Measurements from ENCODE around the gene NCAM2.

Gene NCAM2

GRCh38 chr21:21231913-21232312 is 233.7 kb downstream of the NCAM2 start:
- DNase-seq, result no peak

DNA sequence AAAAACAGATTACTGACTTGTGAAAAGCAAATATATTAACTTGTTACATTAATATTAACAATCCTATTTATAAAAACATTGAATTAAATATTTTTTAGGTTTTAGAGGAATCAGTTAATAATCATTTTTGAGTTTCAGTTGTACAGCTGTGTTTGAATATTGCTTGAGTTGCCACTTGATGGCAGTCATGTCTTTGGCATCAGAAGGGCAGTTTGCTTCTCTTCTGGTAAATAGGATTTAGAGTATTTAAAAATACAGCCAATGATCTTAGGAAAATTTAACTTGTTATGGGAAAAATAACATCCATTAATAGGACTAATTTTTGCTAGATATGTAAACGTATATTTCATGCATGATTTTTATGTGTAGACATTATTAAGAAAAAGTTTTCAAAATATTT is 234.1 kb downstream of the NCAM2 start:
- no peak for DNase-seq

- no peak for DNase-seq
Measured at GRCh38 chr21:21233051-21233450, 234.8 kb downstream of the NCAM2 start.

DNA sequence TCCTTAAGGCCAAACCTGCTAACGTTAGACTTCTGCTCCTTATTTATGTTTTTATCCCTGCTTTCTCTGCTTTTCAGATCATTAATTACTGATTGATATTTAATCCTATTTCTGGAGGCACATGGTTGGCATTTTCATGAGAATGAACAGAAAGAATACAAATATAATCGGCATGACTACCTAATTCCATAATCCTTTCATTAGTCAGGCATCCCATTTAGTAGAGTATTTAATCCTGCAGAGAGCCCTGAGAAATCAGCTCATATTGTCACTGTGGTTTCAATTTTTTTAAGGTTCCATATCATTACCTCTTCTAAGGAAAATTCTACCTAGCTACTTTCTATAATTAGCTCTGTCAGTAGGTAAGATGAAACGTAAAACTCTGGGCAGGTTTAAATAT is 238.8 kb downstream of the NCAM2 start:
- DNase-seq, result no peak

- no peak for DNase-seq
Measured at GRCh38 chr21:21238629-21239400, 240.6 kb downstream of the NCAM2 start.

DNA sequence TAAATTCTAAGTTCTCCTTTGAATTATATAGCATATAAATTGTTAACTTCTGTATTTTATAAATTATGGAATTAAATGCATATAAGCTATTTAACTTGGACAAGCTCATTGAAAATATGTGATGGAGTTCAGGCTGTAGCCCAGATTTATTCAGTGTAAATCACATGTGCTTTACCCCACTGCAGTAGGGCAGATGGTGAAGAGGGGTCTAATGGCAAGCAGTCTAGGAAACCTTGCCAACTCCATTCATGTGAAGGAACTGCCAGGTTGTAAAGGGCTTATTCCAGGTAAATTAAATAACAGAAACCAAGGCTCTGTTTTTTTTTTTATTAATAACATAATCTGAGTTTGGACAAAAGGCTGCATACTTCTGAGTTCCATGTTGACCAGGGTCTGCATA is 243.2 kb downstream of the NCAM2 start:
- no peak for DNase-seq

GRCh38 chr21:21246007-21246406 is 247.8 kb downstream of the NCAM2 start:
- no peak for DNase-seq

DNA sequence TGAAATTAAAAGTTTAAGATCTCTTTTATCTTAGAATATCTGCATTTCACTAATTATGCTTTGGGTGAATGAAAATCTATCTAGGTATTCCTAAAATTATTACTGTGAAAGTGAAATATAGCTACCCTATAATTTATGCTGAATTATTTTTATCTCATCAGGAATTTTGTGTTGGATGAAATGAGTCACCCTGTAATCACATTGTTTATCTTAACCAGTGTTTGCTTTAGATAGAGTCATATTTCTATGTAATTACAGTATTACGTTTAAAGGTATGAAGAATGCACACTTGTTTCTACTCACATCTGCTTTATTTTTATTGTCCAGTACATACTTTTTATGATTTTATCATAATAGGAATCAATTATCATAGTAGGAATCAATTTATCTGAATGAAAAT is 249.2 kb downstream of the NCAM2 start:
- no peak for DNase-seq

DNA sequence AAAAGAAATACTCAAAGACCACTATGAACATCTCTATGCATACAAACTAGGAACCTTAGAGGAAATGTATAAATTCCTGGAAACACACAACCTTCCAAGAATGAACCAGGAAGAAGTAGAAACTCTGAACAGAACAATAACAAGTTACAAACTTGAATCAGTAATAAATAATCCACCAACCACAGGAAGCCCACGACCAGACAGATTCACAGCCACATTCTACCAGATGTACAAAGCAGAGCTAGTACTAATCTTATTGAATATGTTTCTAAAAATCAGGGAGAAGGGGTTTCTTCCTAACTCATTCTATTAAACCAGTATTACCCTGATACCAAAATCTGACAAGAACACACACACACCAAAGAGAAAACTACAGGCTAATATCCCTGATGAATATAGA is 263.8 kb downstream of the NCAM2 start:
- no peak for DNase-seq

GRCh38 chr21:21268061-21268471 is 269.9 kb downstream of the NCAM2 start:
- no peak for DNase-seq

DNA sequence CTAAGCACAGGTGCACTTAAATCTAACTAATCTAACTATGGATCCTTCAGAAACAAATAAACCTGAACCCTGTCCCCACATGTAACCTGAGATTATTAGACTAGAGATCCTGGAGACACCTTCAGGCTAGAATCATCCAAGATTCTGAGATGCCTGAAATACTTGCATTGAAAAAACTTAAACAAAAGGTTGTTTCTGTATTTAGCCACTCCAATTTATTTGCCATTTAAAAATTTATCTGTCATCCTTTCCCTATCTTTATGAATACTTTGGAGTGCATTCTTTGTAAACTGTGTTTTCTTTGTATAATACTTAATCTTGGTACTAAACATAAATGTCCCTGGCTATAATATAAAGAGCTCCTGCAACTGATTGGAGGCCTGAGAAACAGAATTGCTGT is 270.7 kb downstream of the NCAM2 start:
- DNase-seq, result no peak

- DNase-seq, result no peak
Measured at GRCh38 chr21:21279193-21279901, 281.1 kb downstream of the NCAM2 start.

DNA sequence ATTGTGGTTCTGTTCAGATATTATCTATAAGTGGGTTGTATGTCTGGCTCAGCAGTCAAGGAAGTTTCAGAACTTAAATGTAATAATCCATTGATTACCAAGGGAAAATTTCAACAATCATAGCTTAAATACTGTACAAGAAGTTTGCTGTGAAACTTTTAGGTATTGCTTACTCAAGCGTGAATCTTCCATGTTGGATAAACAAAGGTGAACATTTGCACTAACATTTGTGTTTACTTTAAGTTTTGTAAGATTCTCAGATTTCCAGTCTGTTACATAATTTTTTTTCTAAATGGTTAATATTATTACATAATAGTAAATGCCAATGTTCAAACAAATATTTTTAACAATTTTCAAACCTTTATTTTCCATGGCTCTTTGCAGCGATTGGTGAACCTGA is 285.6 kb downstream of the NCAM2 start:
- DNase-seq, result no peak

DNA sequence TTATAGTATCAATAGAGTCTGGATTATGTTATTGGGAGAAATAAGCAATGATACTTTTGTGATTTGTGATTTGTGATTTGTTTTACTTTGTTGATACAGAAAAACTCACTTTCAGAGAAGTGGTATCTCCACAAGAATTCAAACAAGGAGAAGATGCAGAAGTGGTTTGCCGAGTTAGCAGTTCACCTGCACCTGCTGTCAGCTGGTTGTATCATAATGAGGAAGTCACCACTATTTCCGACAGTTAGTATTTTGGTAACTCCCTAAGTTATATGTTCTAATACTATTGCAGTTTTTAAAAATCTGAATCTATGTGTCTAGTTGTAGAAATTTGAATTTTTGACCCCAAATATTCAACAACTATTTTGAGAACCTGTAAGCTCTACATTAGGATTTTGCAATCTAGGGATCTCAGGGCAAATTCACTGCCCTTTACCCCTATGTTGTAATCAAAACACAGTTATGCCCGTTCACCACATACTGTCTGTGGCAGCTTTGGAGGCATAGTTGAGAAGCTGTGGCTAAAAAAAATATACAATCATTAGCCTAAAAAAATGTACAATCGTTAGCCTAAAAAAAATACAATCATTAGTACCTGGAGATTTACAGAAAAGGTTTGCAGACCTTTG is 288.1 kb downstream of the NCAM2 start:
- no peak for DNase-seq

- no peak for DNase-seq
Measured at GRCh38 chr21:21290751-21291150, 292.5 kb downstream of the NCAM2 start.

DNA sequence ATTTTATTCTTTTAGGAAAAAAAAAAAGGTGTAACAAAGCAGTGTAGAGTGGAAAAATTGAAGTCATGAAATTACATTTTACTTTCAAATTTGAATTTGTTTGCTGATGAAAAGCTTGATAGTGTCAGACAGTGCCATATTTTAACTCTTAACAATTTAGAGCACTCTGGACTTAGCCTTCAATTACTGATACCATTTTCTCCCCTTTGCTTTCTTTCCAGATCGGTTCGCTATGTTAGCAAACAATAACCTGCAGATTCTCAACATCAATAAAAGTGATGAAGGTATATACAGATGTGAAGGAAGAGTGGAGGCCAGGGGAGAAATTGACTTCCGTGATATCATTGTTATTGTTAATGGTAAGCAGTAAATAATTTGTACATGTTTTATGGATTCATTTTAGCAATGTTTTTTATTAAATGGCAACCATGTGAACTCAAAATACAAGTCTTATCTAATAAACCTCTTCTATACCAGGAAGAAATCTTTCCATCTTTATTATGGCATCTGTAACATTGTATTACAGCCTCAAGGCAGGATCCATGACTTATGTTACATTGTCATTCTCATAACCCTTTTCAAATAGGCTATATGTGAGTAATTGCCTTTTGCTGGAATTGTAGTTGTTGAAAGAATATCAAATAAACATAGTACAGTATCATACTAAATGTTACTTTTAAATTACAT is 293.8 kb downstream of the NCAM2 start:
- DNase-seq, result no peak

DNA sequence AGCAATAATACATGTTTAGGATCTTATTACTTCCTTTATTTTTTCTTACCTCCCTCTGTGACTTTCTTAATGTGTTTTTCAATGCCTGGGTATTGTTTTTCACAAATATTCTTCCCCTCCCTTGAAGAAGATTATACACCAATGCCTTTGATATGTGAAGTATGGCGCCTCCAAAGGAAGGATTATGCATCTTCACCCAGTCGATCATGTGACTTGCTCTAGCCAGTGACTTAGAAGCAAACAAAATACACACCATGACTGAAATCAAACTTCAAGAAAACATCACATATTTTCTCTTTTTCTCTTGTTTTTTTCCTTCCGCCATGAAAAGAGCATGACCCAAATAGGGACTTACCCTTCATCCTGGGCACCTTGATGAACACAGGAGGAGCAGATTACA is 297.1 kb downstream of the NCAM2 start:
- DNase-seq, result no peak

DNA sequence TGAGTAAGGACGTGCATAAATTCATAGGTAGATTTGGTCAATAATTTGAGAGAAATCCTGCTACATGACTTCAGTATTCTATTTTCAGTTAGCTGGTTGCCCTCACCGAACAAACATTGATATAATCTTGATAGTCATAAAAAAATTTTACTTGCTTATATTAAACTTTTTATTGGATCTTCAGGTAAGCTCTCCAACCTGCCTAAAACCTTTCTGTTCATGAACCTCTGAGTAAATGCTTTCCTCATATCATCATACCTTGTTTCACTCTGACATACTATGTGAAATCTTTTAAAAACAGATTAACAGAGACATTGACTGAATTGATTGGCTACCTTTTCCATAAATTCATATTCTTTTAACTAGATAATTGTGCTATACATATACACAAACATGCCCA is 299.0 kb downstream of the NCAM2 start:
- DNase-seq, result no peak

DNA sequence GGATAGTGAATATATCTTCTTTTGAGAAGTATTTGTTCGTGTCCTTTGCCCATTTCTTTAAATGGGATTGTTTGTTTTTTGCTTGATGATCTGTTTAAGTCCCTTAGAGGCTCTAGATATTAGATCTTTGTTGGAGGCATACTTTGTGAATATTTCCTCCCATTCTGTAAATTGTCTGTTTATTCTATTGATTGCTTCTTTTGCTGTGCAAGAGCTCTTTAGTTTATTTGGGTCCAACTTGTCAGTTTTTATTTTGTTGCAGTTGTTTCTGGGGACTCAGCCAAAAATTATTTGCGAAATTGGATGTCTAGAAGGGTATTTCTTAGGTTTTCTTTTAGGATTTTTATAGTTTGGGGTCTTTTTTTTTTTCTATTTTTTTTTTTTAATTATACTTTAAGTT is 302.8 kb downstream of the NCAM2 start:
- DNase-seq, result no peak

DNA sequence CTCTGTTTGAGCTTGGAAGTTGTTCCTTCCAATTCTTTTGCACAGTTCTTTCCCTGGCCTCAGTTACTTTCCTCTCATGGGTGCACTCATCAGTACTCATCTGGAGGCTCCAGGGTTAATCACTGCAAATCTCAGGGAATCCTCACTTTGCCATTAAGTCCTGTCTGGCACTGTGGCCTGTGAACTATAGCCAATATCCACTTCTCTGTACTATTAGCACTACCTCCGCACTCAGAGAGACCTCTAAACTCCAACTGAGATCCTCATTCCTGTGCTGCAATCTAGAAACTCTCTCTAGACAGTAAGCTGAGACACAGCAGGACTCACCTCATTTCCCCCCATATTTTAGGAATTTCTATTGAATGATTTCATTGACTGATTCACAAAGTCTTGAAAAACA is 311.3 kb downstream of the NCAM2 start:
- DNase-seq, result no peak

GRCh38 chr21:21324297-21324696 is 326.1 kb downstream of the NCAM2 start:
- DNase-seq, result no peak

DNA sequence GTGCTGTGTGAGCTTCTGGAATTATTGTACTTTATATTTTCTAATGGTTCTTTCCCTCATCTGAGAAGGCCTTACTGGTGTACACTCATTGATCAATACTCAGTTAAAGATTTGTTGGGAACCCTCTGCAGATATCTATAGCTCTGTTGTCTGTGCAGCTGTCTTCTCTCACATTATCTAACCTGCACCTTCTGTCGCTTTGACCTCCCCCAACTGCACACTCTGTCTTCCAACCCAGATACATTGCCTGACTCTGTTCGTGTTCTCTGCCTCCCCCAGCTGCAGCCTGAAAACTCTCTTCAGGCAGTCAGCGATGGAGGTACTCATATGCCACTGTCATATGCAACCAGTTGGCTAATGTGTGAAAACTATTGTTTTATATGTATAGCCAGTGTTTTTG is 334.3 kb downstream of the NCAM2 start:
- no peak for DNase-seq

GRCh38 chr21:21341041-21341440 is 342.8 kb downstream of the NCAM2 start:
- DNase-seq, result no peak

- no peak for DNase-seq
Measured at GRCh38 chr21:21345296-21345695, 347.1 kb downstream of the NCAM2 start.
